K562 (cell line): ENCODE measurements around the gene LLGL1. TPM values are rescaled to one million over a fixed set of nuclear protein-coding genes. Genes with fewer than 3 reads are reported as not detected.
A peak's percentile ranks its signal among the peaks of the same experiment; 100 is the strongest.

Source experiments
- ASH1L ChIP-seq: fragments of 450-650 bp; IDR thresholded peaks from 2 replicates; pipeline ENCODE4 v1.6.1; 2018; ENCODE audit warnings: borderline replicate concordance, mild to moderate bottlenecking, low read depth; ENCODE audit not compliant: partially characterized antibody
- CBFB ChIP-seq: sonication (generic); formaldehyde crosslinking; IDR thresholded peaks from 2 replicates; pipeline ENCODE4 v1.4.0; 2020; ENCODE audit warnings: mild to moderate bottlenecking, missing genetic modification reagents
- DEAF1 ChIP-seq: fragments of 450-650 bp; formaldehyde crosslinking; IDR thresholded peaks from 2 replicates; pipeline ENCODE4 v1.4.0; 2020; ENCODE audit warnings: mild to moderate bottlenecking, moderate library complexity
- ELF2 ChIP-seq: fragments of 250-450 bp; sonication (Bioruptor Pico); IDR thresholded peaks from 2 replicates; pipeline ENCODE4 v1.5.0; 2021; ENCODE audit warnings: mild to moderate bottlenecking
- FOXJ3 ChIP-seq: sonication (generic); formaldehyde crosslinking; IDR thresholded peaks from 2 replicates; pipeline ENCODE4 v1.4.0; 2020; ENCODE audit warnings: mild to moderate bottlenecking, missing genetic modification reagents
- NELFE ChIP-seq: IDR thresholded peaks from 2 replicates; pipeline ENCODE4 v1.6.1; 2011; ENCODE audit warnings: mild to moderate bottlenecking; ENCODE audit not compliant: insufficient read depth, insufficient read length
- NR2C1 ChIP-seq, 2 experiments: fragments of 450-650 bp; IDR thresholded peaks; 2 replicates each; pipeline ENCODE4 v1.6.1; 2017; ENCODE audit warnings: mild to moderate bottlenecking in 2 of 2, antibody characterized with exemption in 1 of 2, inconsistent platforms in 1 of 2, missing compliant biosample characterization in 1 of 2, missing genetic modification characterization in 1 of 2
- NR2C2 ChIP-seq, 2 experiments: fragments of 200-800 bp in 1 of 2; sonication (Bioruptor generic) in 1 of 2; sonication (generic) in 1 of 2; formaldehyde crosslinking in 1 of 2; IDR thresholded peaks; 2 replicates each; pipeline versions ENCODE4 v1.6.1 to v1.8.0; 2016 to 2022; ENCODE audit warnings: mild to moderate bottlenecking in 1 of 2, missing compliant biosample characterization in 1 of 2, missing genetic modification characterization in 1 of 2, missing genetic modification reagents in 1 of 2
- POLR3G ChIP-seq: IDR thresholded peaks from 2 replicates; pipeline ENCODE4 v1.6.1; 2011; ENCODE audit not compliant: insufficient read length, insufficient replicate concordance; ENCODE audit errors: extremely low read depth
- SLC30A9 ChIP-seq: fragments of 250-450 bp; sonication (Bioruptor Pico); IDR thresholded peaks from 2 replicates; pipeline ENCODE4 v1.8.0; 2022; ENCODE audit warnings: mild to moderate bottlenecking, moderate library complexity
- SMC3 ChIP-seq: conservative IDR thresholded peaks from 2 replicates; pipeline ENCODE4 v1.6.1; 2011; ENCODE audit warnings: low read depth, low read length, improper control_type of control experiment; ENCODE audit not compliant: insufficient read depth
- STAT6 ChIP-seq: sonication (generic); formaldehyde crosslinking; IDR thresholded peaks from 2 replicates; pipeline ENCODE4 v1.8.1; 2023; ENCODE audit warnings: mild to moderate bottlenecking, missing genetic modification reagents
- TAF7 ChIP-seq: fragments of 450-650 bp; IDR thresholded peaks from 2 replicates; pipeline ENCODE4 v1.6.1; 2016; ENCODE audit warnings: missing genetic modification characterization, missing compliant biosample characterization
- ZBED1 ChIP-seq: IDR thresholded peaks from 2 replicates; pipeline ENCODE4 v1.6.1; 2014
- ZBTB17 ChIP-seq: fragments of 450-650 bp; formaldehyde crosslinking; IDR thresholded peaks from 2 replicates; pipeline ENCODE4 v1.4.0; 2020; ENCODE audit warnings: mild to moderate bottlenecking
- ZBTB7A ChIP-seq: IDR thresholded peaks from 2 replicates; pipeline ENCODE4 v1.6.1; 2011; ENCODE audit warnings: low read depth, mild to moderate bottlenecking, low read length, moderate library complexity, borderline replicate concordance; ENCODE audit not compliant: control insufficient read depth
- ZNF121 ChIP-seq: sonication (generic); formaldehyde crosslinking; conservative IDR thresholded peaks from 2 replicates; pipeline ENCODE4 v1.8.0; 2022; ENCODE audit warnings: missing genetic modification reagents
- ZNF23 ChIP-seq: fragments of 250-450 bp; sonication (Bioruptor Pico); IDR thresholded peaks from 2 replicates; pipeline ENCODE4 v1.4.0; 2020; ENCODE audit warnings: mild to moderate bottlenecking
- ZNF655 ChIP-seq: fragments of 250-450 bp; sonication (Bioruptor Pico); IDR thresholded peaks from 2 replicates; pipeline ENCODE4 v1.5.0; 2021
- polyA plus RNA-seq, 8 experiments: library from polyadenylated mRNA; depleted of rRNA in 4 of 8; stranded (reverse) in 5 of 8; unstranded in 3 of 8; fragments of >200 nt; fragmentation: Nextera tagmentation in 2 of 8; fragmentation: Illumina TruSeq in 1 of 8; extraction: Ambion mirVana in 2 of 8; extraction: Trizol in 1 of 8; gene quantifications; 2 replicates each; pipeline versions ENCODE4 v1.2.1 to v1.2.3, GENCODE V29; 2011 to 2014; ENCODE audit warnings: inconsistent platforms in 1 of 8, missing spikeins in 1 of 8
- total RNA-seq, 7 experiments: library from RNA; depleted of rRNA in 6 of 7; stranded (reverse); fragments of >200 nt in 6 of 7; fragmentation: Illumina TruSeq in 2 of 7; extraction: Trizol in 2 of 7; gene quantifications; 2 replicates each; pipeline versions ENCODE4 v1.2.1 to v1.2.3, GENCODE V29; 2011 to 2021; ENCODE audit warnings: low replicate concordance in 1 of 7

LLGL1 gene
- total and polyA plus RNA-seq, 9 of the 15 experiments (the other 6 are each of a cell fraction or from before 2014, with no cell fraction given): 0.11 to 12.9 (median 5.3) TPM; not detected in 1

- TF ChIP-seq ZBTB7A (no peak), SMC3 (no peak), STAT6 (no peak), ZNF121 (CRISPR knock-in tag) (no peak), DEAF1 (CRISPR knock-in tag) (no peak), CBFB (no peak), FOXJ3 (CRISPR knock-in tag) (no peak), ELF2 (CRISPR knock-in tag) (no peak), ZNF23 (no peak), ZNF655 (no peak), POLR3G (no peak), NR2C1 (IDR thresholded peaks at IDR 0.05) (no peak), NR2C1 (tag; IDR thresholded peaks at IDR 0.05) (no peak), SLC30A9 (no peak), NELFE (no peak), ZBTB17 (CRISPR knock-in tag) (no peak), ZBED1 (no peak), ASH1L (no peak), TAF7 (tag) (no peak), NR2C2 (CRISPR knock-in tag; IDR thresholded peaks at IDR 0.05) (0 out of 2 replicates have a peak, but pooled peaks have one; percentile 57), NR2C2 (tag; IDR thresholded peaks at IDR 0.05) (no peak)
These were observed 41.0 kb upstream of the LLGL1 start (continued) for GRCh38 chr17:18184143-18185031.
